HCT116 (cell line): ENCODE measurements around the gene HNRNPA1. TPM values are rescaled to one million over a fixed set of nuclear protein-coding genes. Genes with fewer than 3 reads are reported as not detected.

Source experiments
- ATAC-seq: fragments of 200-7000 bp; cut with Tn5 transposase; 2 replicates; pipeline ENCODE4 v1.9.1; 2020; ENCODE audit warnings: mild to moderate bottlenecking, moderate library complexity
- BruUV-seq: library from RNA; stranded (reverse); fragments of 400-500 nt; replicated peaks from 2 replicates; lab custom pipeline; 2021; lab: Mats Ljungman, UMichigan
- CTCF ChIA-PET: fragments of 300-600 bp; sonication (Branson Sonifier 250); formaldehyde crosslinking; loops from one replicate; lab custom pipeline; 2021; ENCODE audit warnings: antibody characterized with exemption; lab: Charles Lee
- POLR2A ChIA-PET: fragments of 300-600, 350-600 bp; sonication (Branson Sonifier 250); formaldehyde crosslinking; loops from one replicate; lab custom pipeline; 2021; ENCODE audit warnings: antibody characterized with exemption; lab: Charles Lee
- RAD21 ChIA-PET, 2 experiments: fragments of 300-600 bp; sonication (Branson Sonifier 250); formaldehyde crosslinking; loops; one replicate each; lab custom pipeline; 2023; ENCODE audit warnings: low total read pairs in 2 of 2; ENCODE audit not compliant: uncharacterized antibody in 2 of 2, unreplicated experiment in 2 of 2, low non-redundant PET in 1 of 2; lab: Charles Lee
- DNase-seq: peaks from one replicate; pipeline ENCODE4 v3.0.0-alpha.2; 2010; ENCODE audit warnings: low read depth, low spot score
- H2AFZ ChIP-seq: fragments of 200-600 bp; shearing (Covaris generic), sonication (generic); 2 replicates; pipeline ENCODE4 v1.6.1; 2017; ENCODE audit warnings: low read depth, mixed run types, mixed read lengths, antibody characterized with exemption, low read length; ENCODE audit not compliant: poor library complexity, severe bottlenecking
- H3K27ac ChIP-seq: 2 replicates; pipeline ENCODE4 v1.5.1; 2012; ENCODE audit warnings: low read depth, low read length
- H3K27me3 ChIP-seq: fragments of 200-600 bp; sonication (generic); 2 replicates; pipeline ENCODE4 v1.6.1; 2016; ENCODE audit warnings: mixed run types, low read length, mixed read lengths; ENCODE audit not compliant: insufficient read depth
- H3K36me3 ChIP-seq, 2 experiments: fragments of 200-500 bp in 1 of 2; fragments of 200-600 bp in 1 of 2; sonication (Bioruptor generic) in 1 of 2; sonication (generic) in 1 of 2; 2 replicates each; pipeline versions ENCODE4 v1.5.1 to v1.6.1; 2014 to 2016; ENCODE audit warnings: low read length in 2 of 2, inconsistent platforms in 1 of 2, mixed read lengths in 1 of 2, mixed run types in 1 of 2; ENCODE audit not compliant: insufficient read depth in 2 of 2, control insufficient read depth in 1 of 2
- H3K4me1 ChIP-seq, 2 experiments: fragments of 200-600 bp in 1 of 2; sonication (generic) in 1 of 2; 2 replicates each; pipeline versions ENCODE4 v1.5.1 to v1.6.1; 2012 to 2017; ENCODE audit warnings: low read length in 2 of 2, inconsistent platforms in 1 of 2, mild to moderate bottlenecking in 1 of 2, mixed read lengths in 1 of 2, mixed run types in 1 of 2, moderate library complexity in 1 of 2; ENCODE audit not compliant: insufficient read depth in 2 of 2, control insufficient read depth in 1 of 2
- H3K4me2 ChIP-seq: fragments of 200-600 bp; sonication (generic); 2 replicates; pipeline ENCODE4 v1.6.1; 2017; ENCODE audit warnings: mixed run types, low read length, mixed read lengths
- H3K4me3 ChIP-seq, 2 experiments: fragments of 200-600 bp in 1 of 2; sonication (generic) in 1 of 2; replicated peaks in 1 of 2; 2 replicates each; pipeline ENCODE4 v1.5.1; 2011 to 2016; ENCODE audit warnings: low read length in 2 of 2, control low read depth in 1 of 2, low read depth in 1 of 2, mild to moderate bottlenecking in 1 of 2, mixed read lengths in 1 of 2, mixed run types in 1 of 2
- H3K79me2 ChIP-seq: fragments of 200-600 bp; sonication (generic); 2 replicates; pipeline ENCODE4 v1.6.1; 2017; ENCODE audit warnings: mild to moderate bottlenecking, mixed run types, low read length, moderate library complexity, mixed read lengths; ENCODE audit not compliant: insufficient read depth
- H3K9ac ChIP-seq: fragments of 200-600 bp; sonication (generic); 2 replicates; pipeline ENCODE4 v1.6.1; 2016; ENCODE audit warnings: low read length, mixed read lengths
- H3K9me2 ChIP-seq: fragments of 200-600 bp; sonication (generic), shearing (Covaris generic); 2 replicates; pipeline ENCODE4 v1.6.1; 2017; ENCODE audit warnings: mixed run types, mild to moderate bottlenecking, moderate library complexity; ENCODE audit not compliant: insufficient read depth
- H3K9me3 ChIP-seq, 2 experiments: fragments of 200-500 bp in 1 of 2; fragments of 200-600 bp in 1 of 2; sonication (Bioruptor generic) in 1 of 2; sonication (generic) in 1 of 2; 2 replicates each; pipeline ENCODE4 v1.6.1; 2014 to 2017; ENCODE audit warnings: low read length in 2 of 2, mixed read lengths in 2 of 2, inconsistent platforms in 1 of 2, low read depth in 1 of 2, mild to moderate bottlenecking in 1 of 2, mixed run types in 1 of 2, moderate library complexity in 1 of 2; ENCODE audit not compliant: control insufficient read depth in 1 of 2, insufficient read depth in 1 of 2
- H4K20me1 ChIP-seq: fragments of 200-600 bp; sonication (generic), shearing (Covaris generic); 2 replicates; pipeline ENCODE4 v1.6.1; 2017; ENCODE audit warnings: mixed run types, mild to moderate bottlenecking, moderate library complexity; ENCODE audit not compliant: insufficient read depth
- ATF3 ChIP-seq: IDR thresholded peaks from 2 replicates; pipeline ENCODE4 v1.6.1; 2012
- CBX3 ChIP-seq: IDR thresholded peaks from 2 replicates; pipeline ENCODE4 v1.6.1; 2012; ENCODE audit warnings: low read depth
- CTCF ChIP-seq, 3 experiments: fragments of 200-600 bp in 1 of 3; sonication (generic) in 1 of 3; IDR thresholded peaks in 2 of 3; conservative IDR thresholded peaks in 1 of 3; 2 replicates each; pipeline ENCODE4 v1.5.1; 2012 to 2017; ENCODE audit warnings: low read depth in 2 of 3, low read length in 2 of 3, antibody characterized with exemption in 1 of 3, borderline replicate concordance in 1 of 3, control low read depth in 1 of 3, mild to moderate bottlenecking in 1 of 3, mixed read lengths in 1 of 3, mixed run types in 1 of 3, moderate library complexity in 1 of 3; ENCODE audit not compliant: insufficient read depth in 1 of 3
- EGR1 ChIP-seq: IDR thresholded peaks from 2 replicates; pipeline ENCODE4 v1.6.1; 2012; ENCODE audit warnings: low read depth
- ELF1 ChIP-seq: IDR thresholded peaks from 2 replicates; pipeline ENCODE4 v1.6.1; 2012; ENCODE audit warnings: low read depth, borderline replicate concordance
- EZH2phosphoT487 ChIP-seq: fragments of 200-600 bp; IDR thresholded peaks from 2 replicates; pipeline ENCODE4 v1.6.1; 2018; ENCODE audit warnings: antibody characterized with exemption, borderline replicate concordance
- FOSL1 ChIP-seq: IDR thresholded peaks from 2 replicates; pipeline ENCODE4 v1.6.1; 2012; ENCODE audit warnings: low read depth
- JUND ChIP-seq: IDR thresholded peaks from 2 replicates; pipeline ENCODE4 v1.6.1; 2012
- MAX ChIP-seq: IDR thresholded peaks from 2 replicates; pipeline ENCODE4 v1.6.1; 2012
- POLR2A ChIP-seq: IDR thresholded peaks from 2 replicates; pipeline ENCODE4 v1.7.0; 2011; ENCODE audit warnings: borderline replicate concordance; ENCODE audit not compliant: insufficient read depth, insufficient read length; ENCODE audit errors: extremely low read depth
- POLR2AphosphoS5 ChIP-seq: IDR thresholded peaks from 2 replicates; pipeline ENCODE4 v1.6.1; 2011; ENCODE audit warnings: mild to moderate bottlenecking, low read depth, low read length, moderate library complexity
- RAD21 ChIP-seq: IDR thresholded peaks from 2 replicates; pipeline ENCODE4 v1.6.1; 2012; ENCODE audit warnings: low read depth, mild to moderate bottlenecking
- SIN3A ChIP-seq: IDR thresholded peaks from 2 replicates; pipeline ENCODE4 v1.6.1; 2012; ENCODE audit warnings: low read depth
- TCF7L2 ChIP-seq: IDR thresholded peaks from 2 replicates; pipeline ENCODE4 v1.7.0; 2011; ENCODE audit warnings: borderline replicate concordance, inconsistent platforms; ENCODE audit not compliant: insufficient read depth, insufficient read length; ENCODE audit errors: extremely low read depth
- YY1 ChIP-seq: IDR thresholded peaks from 2 replicates; pipeline ENCODE4 v1.6.1; 2011; ENCODE audit warnings: low read length, low read depth, moderate library complexity, mild to moderate bottlenecking; ENCODE audit not compliant: insufficient replicate concordance; ENCODE audit errors: extremely low read depth
- ZBTB33 ChIP-seq: IDR thresholded peaks from 2 replicates; pipeline ENCODE4 v1.6.1; 2011; ENCODE audit warnings: mild to moderate bottlenecking, low read length, moderate library complexity; ENCODE audit not compliant: insufficient replicate concordance; ENCODE audit errors: extremely low read depth
- ZFX ChIP-seq: fragments of 450-650 bp; IDR thresholded peaks from 2 replicates; pipeline ENCODE4 v1.6.1; 2017
- ZNF274 ChIP-seq: fragments of 200-500 bp; sonication (Bioruptor generic); IDR thresholded peaks from 2 replicates; pipeline ENCODE4 v1.6.1; 2014; ENCODE audit warnings: mild to moderate bottlenecking, low read depth, low read length, inconsistent platforms
- intact Hi-C: fragments of 100-400 bp; cut with micrococcal nuclease; formaldehyde crosslinking; loops from 2 replicates; pipeline ENCODE4 v1.10.0; 2022
- total RNA-seq: library from RNA; stranded (reverse); gene quantifications from one replicate; pipeline ENCODE4 v1.2.1, GENCODE V29; 2021; ENCODE audit not compliant: unreplicated experiment

The HNRNPA1 gene
- total RNA-seq, 1 experiment from 2014 or later, result 1,878 TPM

- BruUV-seq, result TSS peak; percentile 10
- H3K9me3 ChIP-seq, result no peaks in the 10 kb centered on the region
- H3K27ac ChIP-seq, result no peak overlapping the region
- no peak overlapping the region for H3K4me3 ChIP-seq
- no peak overlapping the region for H3K4me2 ChIP-seq
- no peaks in the 10 kb centered on the region for H3K79me2 ChIP-seq
- no peak for TF ChIP-seq ELF1
- TF ChIP-seq YY1, result no peak
- no peak for TF ChIP-seq ZNF274
- TF ChIP-seq EZH2phosphoT487, result no peak
- TF ChIP-seq EGR1, result no peak
- TF ChIP-seq RAD21, result no peak
- no peak for TF ChIP-seq ZBTB33
- no peak for TF ChIP-seq POLR2AphosphoS5
- no peak for TF ChIP-seq POLR2A
- no peak for TF ChIP-seq FOSL1
- TF ChIP-seq ZFX, result no peak
- no peak for TF ChIP-seq CTCF (IDR thresholded peaks at IDR 0.05 in 2 of 3, conservative IDR thresholded peaks at IDR 0.05 in 1 of 3; ENCODE audit: borderline replicate concordance in 1 of 3, insufficient read depth in 1 of 3, low read depth in 2 of 3, low read length in 2 of 3)
- TF ChIP-seq TCF7L2, result no peak
- TF ChIP-seq JUND, result no peak
- TF ChIP-seq ATF3, result no peak
- no peak for TF ChIP-seq SIN3A
- no peak for TF ChIP-seq MAX
- TF ChIP-seq CBX3, result no peak
- no peaks in the 10 kb centered on the region for H3K27me3 ChIP-seq
- H3K9ac ChIP-seq, result no peak overlapping the region
- ATAC-seq (no peak), DNase-seq (no peak)
- no peaks in the 10 kb centered on the region for H3K9me2 ChIP-seq
- no peaks in the 10 kb centered on the region for H4K20me1 ChIP-seq
- H3K36me3 ChIP-seq, result peaks cover 3 to 25% of the 10 kb centered on the region in 2 experiments; a peak in 2 of 4 replicates
- POLR2A ChIA-PET, result interaction anchor here (1.5 kb wide), 1 partner anchor 10 kb away, joined by 4 read pairs; no protein-coding TSS in a partner anchor
- RAD21 ChIA-PET, result no interaction called here
- intact Hi-C loops, result no loop called here
- H3K4me1 ChIP-seq, result no peaks in the 10 kb centered on the region
- CTCF ChIA-PET, result interaction anchor here (2.2 kb wide), 1 partner anchor 12 kb away, joined by 8 read pairs; no protein-coding TSS in a partner anchor
- H2AFZ ChIP-seq, result no peak overlapping the region
These were observed 40.9 kb upstream of the HNRNPA1 start for GRCh38 chr12:54239620-54240019.
